WTC11 (cell line): ENCODE data around the gene FAT3. TPM values are rescaled to one million over a fixed set of nuclear protein-coding genes. Genes with fewer than 3 reads are reported as not detected.

Experiments used
- ATAC-seq: fragments of 200-7000 bp; cut with Tn5 transposase; 2 replicates; pipeline ENCODE4 v1.10.0; 2021; ENCODE audit warnings: mild to moderate bottlenecking, moderate library complexity
- CTCF ChIA-PET: fragments of 300-600 bp; sonication (Branson Sonifier 250); formaldehyde crosslinking; loops from one replicate; lab custom pipeline; 2021; ENCODE audit warnings: antibody characterized with exemption; lab: Charles Lee
- POLR2A ChIA-PET: fragments of 350-600 bp; sonication (Branson Sonifier 250); formaldehyde crosslinking; loops from one replicate; lab custom pipeline; 2021; ENCODE audit warnings: antibody characterized with exemption; lab: Charles Lee
- DNase-seq: peaks from one replicate; pipeline ENCODE4 v3.0.0; 2021; ENCODE audit warnings: low spot score
- H3K27ac Mint-ChIP-seq: 2 replicates; pipeline ENCODE4 v1.8.0; 2021; ENCODE audit warnings: mixed read lengths
- H3K27me3 Mint-ChIP-seq: 2 replicates; pipeline ENCODE4 v1.8.0; 2021; ENCODE audit warnings: low read depth, mild to moderate bottlenecking, moderate library complexity, mixed read lengths
- H3K36me3 Mint-ChIP-seq: 2 replicates; pipeline ENCODE4 v1.8.0; 2021; ENCODE audit warnings: mixed read lengths
- H3K4me1 Mint-ChIP-seq: 2 replicates; pipeline ENCODE4 v1.8.0; 2022; ENCODE audit warnings: mixed read lengths
- H3K4me3 Mint-ChIP-seq: 2 replicates; pipeline ENCODE4 v1.8.0; 2021; ENCODE audit warnings: mild to moderate bottlenecking, moderate library complexity, mixed read lengths
- H3K9me3 Mint-ChIP-seq: 2 replicates; pipeline ENCODE4 v1.8.0; 2021; ENCODE audit warnings: mixed read lengths
- ATF6 ChIP-seq: sonication (generic); formaldehyde crosslinking; IDR thresholded peaks from 2 replicates; pipeline ENCODE4 v1.8.1; 2023; ENCODE audit warnings: mild to moderate bottlenecking, missing genetic modification reagents
- CBFB ChIP-seq: sonication (generic); formaldehyde crosslinking; IDR thresholded peaks from 2 replicates; pipeline ENCODE4 v1.8.1; 2022; ENCODE audit warnings: mild to moderate bottlenecking, low read depth, missing genetic modification reagents
- GABPB1 ChIP-seq: sonication (generic); formaldehyde crosslinking; IDR thresholded peaks from 2 replicates; pipeline ENCODE4 v1.8.1; 2023; ENCODE audit warnings: mild to moderate bottlenecking, missing genetic modification reagents
- GRHL2 ChIP-seq: fragments of 250-450 bp; sonication (Bioruptor Pico); IDR thresholded peaks from 2 replicates; pipeline ENCODE4 v1.8.0; 2022; ENCODE audit warnings: mild to moderate bottlenecking, moderate library complexity; ENCODE audit not compliant: insufficient replicate concordance, severe bottlenecking
- IRF2 ChIP-seq: sonication (generic); formaldehyde crosslinking; IDR thresholded peaks from 2 replicates; pipeline ENCODE4 v1.8.0; 2022; ENCODE audit warnings: low read depth, missing genetic modification reagents, borderline replicate concordance
- MAX ChIP-seq: sonication (generic); formaldehyde crosslinking; IDR thresholded peaks from 2 replicates; pipeline ENCODE4 v1.8.0; 2022; ENCODE audit warnings: mild to moderate bottlenecking, missing genetic modification reagents
- MYBL2 ChIP-seq: sonication (generic); formaldehyde crosslinking; IDR thresholded peaks from 2 replicates; pipeline ENCODE4 v1.8.1; 2023; ENCODE audit warnings: mild to moderate bottlenecking, moderate library complexity, missing genetic modification reagents
- PREB ChIP-seq: sonication (generic); formaldehyde crosslinking; IDR thresholded peaks from 2 replicates; pipeline ENCODE4 v1.8.1; 2022; ENCODE audit warnings: mild to moderate bottlenecking, missing genetic modification reagents, moderate library complexity, borderline replicate concordance
- total RNA-seq: library from RNA; stranded (reverse); gene quantifications from 3 replicates; pipeline ENCODE4 v1.2.3, GENCODE V29; 2021
- TF ChIP-seq, protein P1 (sequence below): sonication (generic); formaldehyde crosslinking; IDR thresholded peaks from 2 replicates; pipeline ENCODE4 v1.8.0; 2022; ENCODE audit warnings: mild to moderate bottlenecking, missing genetic modification reagents
- TF ChIP-seq, protein P2 (sequence below): sonication (generic); formaldehyde crosslinking; IDR thresholded peaks from 2 replicates; pipeline ENCODE4 v1.8.1; 2022; ENCODE audit warnings: low read depth, missing genetic modification reagents, borderline replicate concordance
- TF ChIP-seq, protein P3 (sequence below): sonication (generic); formaldehyde crosslinking; IDR thresholded peaks from 2 replicates; pipeline ENCODE4 v1.8.1; 2022; ENCODE audit warnings: low read depth, mild to moderate bottlenecking, moderate library complexity, missing genetic modification reagents, borderline replicate concordance
- TF ChIP-seq, protein P4 (sequence below): sonication (generic); formaldehyde crosslinking; IDR thresholded peaks from 2 replicates; pipeline ENCODE4 v1.8.1; 2023; ENCODE audit warnings: mild to moderate bottlenecking, missing genetic modification reagents

FAT3 gene
- total RNA-seq, 1 experiment from 2014 or later, result 30.9 TPM

GRCh38 chr11:92259861-92260260, 35.2 kb downstream of the FAT3 start (continued):
- TF ChIP-seq IRF2 (CRISPR knock-in tag) (no peak), MAX (CRISPR knock-in tag) (no peak), GRHL2 (CRISPR knock-in tag) (no peak)
- TF ChIP-seq, protein P1, sequence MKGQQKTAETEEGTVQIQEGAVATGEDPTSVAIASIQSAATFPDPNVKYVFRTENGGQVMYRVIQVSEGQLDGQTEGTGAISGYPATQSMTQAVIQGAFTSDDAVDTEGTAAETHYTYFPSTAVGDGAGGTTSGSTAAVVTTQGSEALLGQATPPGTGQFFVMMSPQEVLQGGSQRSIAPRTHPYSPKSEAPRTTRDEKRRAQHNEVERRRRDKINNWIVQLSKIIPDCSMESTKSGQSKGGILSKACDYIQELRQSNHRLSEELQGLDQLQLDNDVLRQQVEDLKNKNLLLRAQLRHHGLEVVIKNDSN, result no peak
- TF ChIP-seq, all 79 proteins: peak for 0

DNA sequence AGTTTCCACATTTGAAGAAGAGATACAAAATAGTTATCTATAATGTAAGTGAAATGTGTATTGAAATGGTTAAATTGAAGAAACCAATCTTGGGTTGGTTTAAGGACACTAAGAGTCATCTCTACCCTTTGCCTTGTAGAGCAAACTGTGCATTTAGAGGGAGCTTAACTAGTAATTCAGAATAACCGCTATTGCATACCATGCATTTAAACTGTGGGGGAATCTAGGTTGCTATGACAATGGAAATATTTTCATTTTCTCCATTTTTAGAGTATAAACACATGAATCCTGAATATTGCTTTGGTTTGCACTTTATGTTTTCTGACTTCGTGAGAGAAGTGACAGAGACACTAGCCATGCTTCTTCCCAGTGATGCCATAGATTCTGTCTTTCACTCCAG, 39.7 kb downstream of the FAT3 start:
- CTCF ChIA-PET, result interaction anchor here (0.6 to 1.0 kb wide), 2 partner anchors 76 to 82 kb away, joined by 3 to 7 read pairs; no protein-coding TSS in a partner anchor

More for the DNA sequence above, 39.7 kb downstream of the FAT3 start:
- ATAC-seq (no peak), DNase-seq (no peak)
- Mint-ChIP-seq H3K27me3 (no peaks in the 10 kb centered on the region), H3K27ac (no peak overlapping the region), H3K4me3 (no peak overlapping the region), H3K4me1 (peaks cover 46% of the 10 kb centered on the region), H3K36me3 (no peaks in the 10 kb centered on the region)
- POLR2A ChIA-PET, result no interaction called here
- no peak for TF ChIP-seq GABPB1 (CRISPR knock-in tag)
- TF ChIP-seq, protein P2, sequence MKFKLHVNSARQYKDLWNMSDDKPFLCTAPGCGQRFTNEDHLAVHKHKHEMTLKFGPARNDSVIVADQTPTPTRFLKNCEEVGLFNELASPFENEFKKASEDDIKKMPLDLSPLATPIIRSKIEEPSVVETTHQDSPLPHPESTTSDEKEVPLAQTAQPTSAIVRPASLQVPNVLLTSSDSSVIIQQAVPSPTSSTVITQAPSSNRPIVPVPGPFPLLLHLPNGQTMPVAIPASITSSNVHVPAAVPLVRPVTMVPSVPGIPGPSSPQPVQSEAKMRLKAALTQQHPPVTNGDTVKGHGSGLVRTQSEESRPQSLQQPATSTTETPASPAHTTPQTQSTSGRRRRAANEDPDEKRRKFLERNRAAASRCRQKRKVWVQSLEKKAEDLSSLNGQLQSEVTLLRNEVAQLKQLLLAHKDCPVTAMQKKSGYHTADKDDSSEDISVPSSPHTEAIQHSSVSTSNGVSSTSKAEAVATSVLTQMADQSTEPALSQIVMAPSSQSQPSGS (CRISPR knock-in tag), result no peak
- TF ChIP-seq MYBL2 (CRISPR knock-in tag), result no peak
- TF ChIP-seq ATF6, result no peak
- no peak for TF ChIP-seq PREB
- no peak for TF ChIP-seq MAX (CRISPR knock-in tag)
- TF ChIP-seq CBFB (CRISPR knock-in tag), result no peak
- TF ChIP-seq, protein P3, sequence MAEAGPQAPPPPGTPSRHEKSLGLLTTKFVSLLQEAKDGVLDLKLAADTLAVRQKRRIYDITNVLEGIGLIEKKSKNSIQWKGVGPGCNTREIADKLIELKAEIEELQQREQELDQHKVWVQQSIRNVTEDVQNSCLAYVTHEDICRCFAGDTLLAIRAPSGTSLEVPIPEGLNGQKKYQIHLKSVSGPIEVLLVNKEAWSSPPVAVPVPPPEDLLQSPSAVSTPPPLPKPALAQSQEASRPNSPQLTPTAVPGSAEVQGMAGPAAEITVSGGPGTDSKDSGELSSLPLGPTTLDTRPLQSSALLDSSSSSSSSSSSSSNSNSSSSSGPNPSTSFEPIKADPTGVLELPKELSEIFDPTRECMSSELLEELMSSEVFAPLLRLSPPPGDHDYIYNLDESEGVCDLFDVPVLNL, result no peak
- TF ChIP-seq, protein P4, sequence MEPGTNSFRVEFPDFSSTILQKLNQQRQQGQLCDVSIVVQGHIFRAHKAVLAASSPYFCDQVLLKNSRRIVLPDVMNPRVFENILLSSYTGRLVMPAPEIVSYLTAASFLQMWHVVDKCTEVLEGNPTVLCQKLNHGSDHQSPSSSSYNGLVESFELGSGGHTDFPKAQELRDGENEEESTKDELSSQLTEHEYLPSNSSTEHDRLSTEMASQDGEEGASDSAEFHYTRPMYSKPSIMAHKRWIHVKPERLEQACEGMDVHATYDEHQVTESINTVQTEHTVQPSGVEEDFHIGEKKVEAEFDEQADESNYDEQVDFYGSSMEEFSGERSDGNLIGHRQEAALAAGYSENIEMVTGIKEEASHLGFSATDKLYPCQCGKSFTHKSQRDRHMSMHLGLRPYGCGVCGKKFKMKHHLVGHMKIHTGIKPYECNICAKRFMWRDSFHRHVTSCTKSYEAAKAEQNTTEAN (CRISPR knock-in tag), result no peak
- TF ChIP-seq, all 79 proteins: peak for 0
- H3K9me3 Mint-ChIP-seq, result no peaks in the 10 kb centered on the region
